Measurements from ENCODE around the gene E2F2. TPM values are rescaled to one million over a fixed set of nuclear protein-coding genes. Genes with fewer than 3 reads are reported as not detected.
A peak's percentile ranks its signal among the peaks of the same experiment; 100 is the strongest.

Gene E2F2
- total RNA-seq, 6 experiments from 2014 or later: 0.83 to 2.1 (median 1.9) TPM

GRCh38 chr1:23529146-23530086 is 1.6 kb downstream of the E2F2 start:
- H3K4me3 Mint-ChIP-seq: peak overlapping the region; percentile 71
- H3K9me3 Mint-ChIP-seq: no peaks in the 10 kb centered on the region
- H3K27ac Mint-ChIP-seq: no peak overlapping the region
- no peaks in the 10 kb centered on the region for H3K36me3 Mint-ChIP-seq (ENCODE audit: low read depth)
- H3K4me1 Mint-ChIP-seq (ENCODE audit: low read depth): peaks cover 53% of the 10 kb centered on the region
- TF ChIP-seq, protein P1, sequence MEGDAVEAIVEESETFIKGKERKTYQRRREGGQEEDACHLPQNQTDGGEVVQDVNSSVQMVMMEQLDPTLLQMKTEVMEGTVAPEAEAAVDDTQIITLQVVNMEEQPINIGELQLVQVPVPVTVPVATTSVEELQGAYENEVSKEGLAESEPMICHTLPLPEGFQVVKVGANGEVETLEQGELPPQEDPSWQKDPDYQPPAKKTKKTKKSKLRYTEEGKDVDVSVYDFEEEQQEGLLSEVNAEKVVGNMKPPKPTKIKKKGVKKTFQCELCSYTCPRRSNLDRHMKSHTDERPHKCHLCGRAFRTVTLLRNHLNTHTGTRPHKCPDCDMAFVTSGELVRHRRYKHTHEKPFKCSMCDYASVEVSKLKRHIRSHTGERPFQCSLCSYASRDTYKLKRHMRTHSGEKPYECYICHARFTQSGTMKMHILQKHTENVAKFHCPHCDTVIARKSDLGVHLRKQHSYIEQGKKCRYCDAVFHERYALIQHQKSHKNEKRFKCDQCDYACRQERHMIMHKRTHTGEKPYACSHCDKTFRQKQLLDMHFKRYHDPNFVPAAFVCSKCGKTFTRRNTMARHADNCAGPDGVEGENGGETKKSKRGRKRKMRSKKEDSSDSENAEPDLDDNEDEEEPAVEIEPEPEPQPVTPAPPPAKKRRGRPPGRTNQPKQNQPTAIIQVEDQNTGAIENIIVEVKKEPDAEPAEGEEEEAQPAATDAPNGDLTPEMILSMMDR (IDR thresholded peaks at IDR 0.05): no peak
- no peaks in the 10 kb centered on the region; the same call in 1 of the 2 replicates for H3K27me3 Mint-ChIP-seq (ENCODE audit: insufficient read depth)
- DNase-seq: no peak

- H3K9me3 Mint-ChIP-seq: no peaks in the 10 kb centered on the region
- H3K27ac Mint-ChIP-seq: peak overlapping the region; percentile 21; the same call in 1 of the 2 replicates
- no peaks in the 10 kb centered on the region; the same call in 1 of the 2 replicates for H3K27me3 Mint-ChIP-seq (ENCODE audit: insufficient read depth)
- H3K4me3 Mint-ChIP-seq: no peak overlapping the region; the same call in 1 of the 2 replicates
- TF ChIP-seq, protein P1 (IDR thresholded peaks at IDR 0.05): no peak
- peak; percentile 87 for DNase-seq
- H3K4me1 Mint-ChIP-seq (ENCODE audit: low read depth): peaks cover 51% of the 10 kb centered on the region
- no peaks in the 10 kb centered on the region for H3K36me3 Mint-ChIP-seq (ENCODE audit: low read depth)
These were observed 2.6 kb downstream of the E2F2 start for GRCh38 chr1:23528250-23528978.

GRCh38 chr1:23527900-23528249 is 3.2 kb downstream of the E2F2 start:
- H3K4me3 Mint-ChIP-seq: no peak overlapping the region

DNA sequence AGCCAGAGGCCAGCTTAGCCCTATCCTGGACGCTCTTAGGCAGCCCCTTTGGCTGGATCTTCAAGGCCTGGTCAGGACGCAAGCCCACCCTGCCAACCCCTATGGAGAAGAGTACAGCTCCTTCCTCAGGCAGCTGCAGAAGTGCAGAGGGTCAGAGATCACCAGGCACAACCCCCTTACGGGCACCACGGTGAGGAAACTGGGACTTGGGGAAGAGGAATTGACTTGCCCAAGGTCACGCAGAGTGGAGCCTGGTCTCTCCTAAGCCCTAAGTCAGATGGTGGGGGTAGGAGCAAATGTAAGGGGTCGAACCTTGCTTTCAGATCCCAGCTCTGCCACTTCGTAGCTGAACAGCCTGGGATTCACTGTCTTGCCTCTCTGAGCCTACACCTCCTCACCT is 3.7 kb downstream of the E2F2 start:
- no peaks in the 10 kb centered on the region for H3K36me3 Mint-ChIP-seq (ENCODE audit: low read depth)
- peaks cover 43% of the 10 kb centered on the region for H3K4me1 Mint-ChIP-seq (ENCODE audit: low read depth)
- no peak for DNase-seq
- no peaks in the 10 kb centered on the region for H3K9me3 Mint-ChIP-seq
- H3K27me3 Mint-ChIP-seq (ENCODE audit: insufficient read depth): no peaks in the 10 kb centered on the region; the same call in 1 of the 2 replicates
- H3K27ac Mint-ChIP-seq: no peak overlapping the region
- TF ChIP-seq, protein P1 (IDR thresholded peaks at IDR 0.05): no peak
- no peak overlapping the region for H3K4me3 Mint-ChIP-seq

More at GRCh38 chr1:23527900-23528249, 3.2 kb downstream of the E2F2 start:
- no peak overlapping the region for H3K27ac Mint-ChIP-seq
- DNase-seq: no peak
- TF ChIP-seq, protein P1 (IDR thresholded peaks at IDR 0.05): 0 out of 2 replicates have a peak, but pooled peaks have one; percentile 34
- peaks cover 46% of the 10 kb centered on the region for H3K4me1 Mint-ChIP-seq (ENCODE audit: low read depth)
- no peaks in the 10 kb centered on the region for H3K36me3 Mint-ChIP-seq (ENCODE audit: low read depth)
- H3K27me3 Mint-ChIP-seq (ENCODE audit: insufficient read depth): no peaks in the 10 kb centered on the region; the same call in 1 of the 2 replicates
- H3K9me3 Mint-ChIP-seq: no peaks in the 10 kb centered on the region

DNA sequence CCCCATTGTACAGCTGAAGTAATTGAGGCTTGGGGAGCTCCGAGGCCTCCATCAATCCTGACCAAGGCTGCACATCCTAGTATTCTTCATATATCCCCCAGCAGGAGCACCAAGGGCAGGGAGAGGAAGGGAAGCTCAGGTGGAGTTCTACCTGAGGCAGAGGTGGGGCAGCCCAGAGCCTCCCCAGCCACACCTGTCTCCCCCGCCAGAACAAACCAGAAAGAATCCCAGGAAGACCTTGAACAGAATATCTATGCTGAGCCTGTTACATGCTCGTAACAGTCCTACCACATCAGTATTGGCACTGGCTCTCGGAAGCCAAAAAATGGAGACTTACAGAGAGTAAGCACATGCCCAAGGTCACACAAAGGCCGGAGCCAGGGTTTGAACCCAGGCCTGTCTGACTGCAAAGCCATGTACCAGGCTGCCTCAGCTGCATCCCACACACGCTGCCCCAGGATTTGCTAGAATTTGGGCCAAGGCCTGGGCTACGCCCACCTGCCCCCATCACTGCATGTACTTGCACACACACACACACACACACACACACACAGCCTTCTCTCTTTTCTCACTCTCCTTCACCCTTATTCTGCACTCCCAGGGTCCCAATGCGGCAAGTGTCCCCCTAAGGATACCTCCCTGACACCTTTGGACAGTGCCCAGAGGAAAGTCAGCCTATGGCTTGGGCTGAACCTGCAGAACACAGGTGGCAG is 4.5 kb downstream of the E2F2 start:
- H3K27me3 Mint-ChIP-seq (ENCODE audit: insufficient read depth): no peaks in the 10 kb centered on the region; the same call in 1 of the 2 replicates
- no peak for DNase-seq
- 0 out of 2 replicates have a peak, but pooled peaks cover 3% of the 10 kb centered on the region for H3K36me3 Mint-ChIP-seq (ENCODE audit: low read depth)
- no peak overlapping the region for H3K4me3 Mint-ChIP-seq
- H3K4me1 Mint-ChIP-seq (ENCODE audit: low read depth): peaks cover 34% of the 10 kb centered on the region
- H3K27ac Mint-ChIP-seq: no peak overlapping the region
- TF ChIP-seq, protein P1 (IDR thresholded peaks at IDR 0.05): no peak
- no peaks in the 10 kb centered on the region for H3K9me3 Mint-ChIP-seq

Measured in HFFc6 (cell line).